Measurements from ENCODE around the gene SPHK2.

DNA sequence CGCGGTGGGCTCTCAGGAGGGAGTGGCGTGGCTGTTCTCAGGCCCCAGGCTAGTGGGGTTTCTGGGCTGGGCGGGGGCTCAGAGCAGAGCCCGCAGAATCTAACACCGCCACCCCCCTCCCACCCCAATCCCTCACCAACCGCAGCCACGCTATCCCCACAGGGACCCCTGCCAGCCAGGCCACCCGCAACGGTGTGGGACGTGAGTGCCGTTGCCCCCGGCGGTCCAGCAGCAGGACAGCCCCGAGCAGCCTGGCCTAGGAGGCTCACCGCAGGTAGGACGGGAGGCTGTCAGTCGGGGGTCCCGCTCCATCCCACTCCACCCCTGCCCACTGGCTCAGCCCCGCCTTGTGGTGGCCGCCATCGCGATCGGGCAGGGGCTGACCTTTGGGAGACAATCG is 53.7 kb downstream of the SPHK2 start, which contains the start of gene NTN5:
- no peak for TF ChIP-seq POLR2A (IDR thresholded peaks at IDR 0.05; ENCODE audit: low read depth)
- no peak for TF ChIP-seq CTCF (IDR thresholded peaks at IDR 0.05)

Data from esophagus muscularis mucosa (tissue), 3 donors.